ENCODE measurements around the gene NFIX.
A peak's percentile ranks its signal among the peaks of the same experiment; 100 is the strongest.

The NFIX gene

GRCh38 chr19:12987190-12987589 lies 8.1 kb upstream of the NFIX start:
- no peak for DNase-seq

- DNase-seq = no peak
Measured at GRCh38 chr19:12987781-12988180, 7.5 kb upstream of the NFIX start.

- no peak for DNase-seq
Measured at GRCh38 chr19:12990431-12990830, 4.8 kb upstream of the NFIX start.

- no peak for DNase-seq
Measured at GRCh38 chr19:12990853-12991252, 4.4 kb upstream of the NFIX start.

GRCh38 chr19:12991296-12991695 lies 4.0 kb upstream of the NFIX start:
- no peak for DNase-seq

- DNase-seq = no peak
Measured at GRCh38 chr19:12992729-12993128, 2.5 kb upstream of the NFIX start.

GRCh38 chr19:12993562-12993961 lies 1.7 kb upstream of the NFIX start:
- DNase-seq = no peak

GRCh38 chr19:12995596-12996405 lies 526 bp downstream of the NFIX start:
- DNase-seq = peak in 15 of 51 donors; percentile 13 to 52 (median 40)

- DNase-seq = peak in 21 of 51 donors; percentile 15 to 66 (median 36)
Measured at GRCh38 chr19:12996406-12997094, 1.3 kb downstream of the NFIX start.

- no peak for DNase-seq
Measured at GRCh38 chr19:12997179-12997966, 2.1 kb downstream of the NFIX start.

GRCh38 chr19:12997967-12998940 lies 3.0 kb downstream of the NFIX start:
- DNase-seq = no peak

GRCh38 chr19:13001166-13001501 lies 5.9 kb downstream of the NFIX start:
- no peak for DNase-seq

GRCh38 chr19:13001502-13002165 lies 6.4 kb downstream of the NFIX start:
- peak in 43 of 51 donors; percentile 31 to 95 (median 80) for DNase-seq

- peak in 46 of 51 donors; percentile 62 to 98 (median 90) for DNase-seq
Measured at GRCh38 chr19:13002166-13002898, 7.1 kb downstream of the NFIX start.

- DNase-seq = peak in 4 of 51 donors; percentile 39 to 81 (median 52)
Measured at GRCh38 chr19:13003081-13003480, 7.8 kb downstream of the NFIX start.

- DNase-seq = no peak
Measured at GRCh38 chr19:13004273-13004672, 9.0 kb downstream of the NFIX start.

GRCh38 chr19:13005253-13005652 lies 10.0 kb downstream of the NFIX start:
- no peak for DNase-seq

GRCh38 chr19:13005861-13006370 lies 10.6 kb downstream of the NFIX start:
- no peak for DNase-seq
